GM19452 (cell line): ENCODE data around the gene C3orf52.

Experiments used
- ATAC-seq: cut with Tn5 transposase; IDR thresholded peaks from one replicate; pipeline ENCODE4 v1.9.1; 2021; ENCODE audit not compliant: unreplicated experiment

Gene C3orf52

DNA sequence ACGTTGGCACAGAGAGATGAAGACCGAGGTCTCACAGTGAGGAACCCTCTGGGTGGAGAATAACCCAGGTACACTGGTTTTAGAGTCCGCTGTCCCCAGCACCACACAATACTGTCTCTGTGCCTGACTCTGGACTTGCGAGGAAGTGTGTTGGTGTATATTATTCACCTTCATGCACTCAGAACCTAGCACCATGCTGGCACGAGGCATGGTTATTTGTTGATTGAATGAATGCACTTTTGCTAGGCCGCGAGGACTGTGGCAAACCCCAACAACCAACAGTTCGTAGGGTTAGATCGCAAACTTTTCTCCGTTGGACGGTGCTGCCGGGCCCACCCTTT is 484 bp upstream of the C3orf52 start:
- ATAC-seq, result no peak

DNA sequence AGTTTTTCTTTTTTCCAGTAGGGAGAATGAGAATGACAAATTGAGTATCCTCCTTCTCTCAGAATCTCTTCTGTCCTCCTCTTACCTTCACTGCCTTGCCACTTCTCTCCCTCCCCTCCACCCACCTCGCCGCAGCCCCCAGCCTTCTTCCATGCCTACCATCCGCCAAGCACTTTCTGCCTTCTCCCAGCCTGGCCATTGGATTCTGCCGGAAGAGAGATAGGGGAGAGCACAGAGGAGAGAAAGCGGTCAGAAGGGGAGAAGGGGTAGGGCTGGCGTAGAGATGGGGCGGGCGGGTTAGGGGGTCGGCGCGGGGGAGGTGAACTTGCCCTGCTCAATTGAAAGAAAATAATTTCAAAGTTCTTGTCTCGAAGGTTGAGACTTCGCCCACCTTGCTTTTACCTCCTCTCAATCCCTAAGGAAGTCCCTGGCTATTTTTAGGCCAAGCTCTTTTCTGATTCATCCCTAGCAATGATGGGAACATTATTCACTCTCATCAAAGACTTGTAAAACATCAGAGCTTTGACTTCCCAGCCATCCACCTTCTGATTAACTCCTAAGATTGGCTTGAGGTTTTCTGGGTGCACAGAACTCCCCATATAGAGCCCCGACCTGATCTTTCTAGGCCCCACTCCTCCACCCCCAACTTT is 811 bp downstream of the C3orf52 start:
- ATAC-seq, result no peak

DNA sequence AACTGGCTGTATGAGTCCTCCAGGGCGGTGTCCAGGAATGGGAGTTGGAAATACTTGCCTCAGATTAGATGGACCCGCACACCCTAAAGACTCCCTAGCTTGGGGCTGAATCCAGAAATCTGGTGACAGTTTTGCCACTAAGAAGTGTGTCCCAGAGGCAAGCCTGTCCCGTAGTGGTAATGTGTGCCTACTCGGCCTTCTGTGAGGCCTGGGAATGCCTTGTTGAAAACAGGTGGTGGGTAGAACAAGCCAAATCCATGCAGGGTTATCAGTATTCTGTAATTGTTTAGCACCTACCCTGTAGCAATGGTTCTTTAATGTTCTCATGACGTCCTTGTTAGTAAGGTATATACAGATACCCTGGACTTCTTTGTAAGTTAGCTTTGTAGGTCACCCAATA is 1.6 kb downstream of the C3orf52 start:
- ATAC-seq, result no peak

DNA sequence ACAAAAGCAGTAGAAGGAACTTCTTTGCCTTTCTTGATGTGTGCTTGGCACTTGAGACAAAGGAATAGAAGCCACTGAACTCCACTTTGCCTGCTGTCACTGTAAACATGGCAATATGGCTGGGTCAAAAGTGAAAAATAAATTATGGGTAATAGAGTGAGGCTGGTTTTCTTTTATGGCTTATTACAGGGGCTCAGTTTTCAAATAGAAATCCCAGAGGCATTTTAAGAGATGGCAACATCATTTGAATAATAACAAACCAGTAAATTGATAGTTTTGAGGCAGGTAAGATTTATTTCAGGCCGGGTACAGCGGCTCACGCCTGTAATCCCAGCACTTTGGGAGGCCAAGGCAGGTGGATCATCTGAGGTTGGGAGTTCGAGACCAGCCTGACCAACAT is 2.8 kb downstream of the C3orf52 start:
- ATAC-seq, result no peak

DNA sequence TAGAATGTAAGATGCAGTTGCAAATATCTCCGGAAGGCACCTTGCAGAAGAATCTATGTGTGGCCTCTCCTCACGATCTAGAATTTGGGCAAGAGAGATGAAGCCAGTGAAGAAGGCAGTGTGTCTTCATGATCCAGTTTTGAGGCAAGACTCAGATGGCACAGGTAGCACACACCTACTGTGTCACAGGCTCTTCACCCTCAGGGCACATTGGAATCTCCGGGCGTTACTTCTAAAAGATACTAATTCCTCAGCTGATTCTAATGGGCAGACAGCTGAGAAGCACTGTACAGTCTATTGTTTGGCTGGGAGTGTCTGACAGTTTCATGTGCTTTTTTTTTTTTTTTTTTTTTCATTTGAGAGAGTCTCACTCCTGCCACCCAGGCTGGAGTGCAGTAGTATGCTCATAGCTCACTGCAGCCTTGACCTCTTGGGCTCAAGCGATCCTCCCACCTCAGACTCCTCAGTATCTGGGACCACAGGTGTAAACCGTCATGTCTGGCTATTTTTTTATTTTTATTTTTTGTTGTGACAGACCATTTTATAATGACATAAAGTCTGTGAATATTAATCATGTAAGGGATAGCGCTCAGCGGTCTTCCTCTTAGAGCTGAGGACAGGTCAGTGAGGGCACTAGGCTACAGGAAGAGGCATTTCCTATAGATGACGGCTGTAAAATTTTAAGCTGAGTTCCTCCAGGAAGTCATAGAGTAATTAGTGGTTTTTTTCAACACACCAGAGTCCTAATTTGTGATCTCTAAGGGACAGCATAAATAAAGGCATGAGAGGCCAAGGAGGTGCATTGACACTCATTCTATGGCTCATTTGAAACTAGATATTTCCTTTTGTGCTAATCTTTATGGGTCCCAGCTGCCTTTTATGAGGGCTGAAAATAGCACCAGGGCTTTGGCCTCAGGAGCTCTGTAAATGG is 4.0 kb downstream of the C3orf52 start:
- no peak for ATAC-seq

DNA sequence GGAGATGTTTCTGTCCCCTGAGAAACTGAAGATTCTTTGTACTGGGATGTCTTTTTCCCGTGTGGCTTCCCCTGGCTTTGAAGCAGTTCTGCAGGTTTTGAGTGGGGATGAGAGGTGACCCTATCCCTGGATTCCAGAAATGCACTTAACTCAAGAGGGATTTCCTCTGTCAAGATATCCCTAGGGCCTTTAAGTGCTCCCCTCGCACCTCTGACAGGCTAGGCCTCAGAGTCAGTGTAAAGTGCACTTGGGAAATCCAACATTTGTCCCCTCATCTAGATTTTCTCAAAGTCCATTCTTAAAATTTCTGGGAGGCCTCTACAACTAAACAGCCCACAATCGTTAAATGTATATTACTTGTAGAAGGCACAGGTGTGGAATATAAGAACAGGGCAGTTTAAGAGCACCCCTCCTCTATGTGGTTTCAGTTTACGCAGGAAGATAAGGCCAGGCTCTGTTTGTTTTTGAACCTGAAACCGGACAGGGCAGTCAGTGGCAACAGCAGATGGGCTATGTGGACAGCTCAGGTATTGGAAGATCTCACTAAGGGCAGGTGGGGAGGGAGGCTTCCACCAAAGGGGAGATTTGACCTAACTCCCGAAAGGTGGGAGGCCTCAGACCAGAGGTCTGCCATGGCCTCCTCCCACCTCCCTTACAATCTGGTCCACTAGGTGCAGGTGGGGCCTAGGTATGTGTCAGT is 4.8 kb downstream of the C3orf52 start:
- ATAC-seq, result no peak

DNA sequence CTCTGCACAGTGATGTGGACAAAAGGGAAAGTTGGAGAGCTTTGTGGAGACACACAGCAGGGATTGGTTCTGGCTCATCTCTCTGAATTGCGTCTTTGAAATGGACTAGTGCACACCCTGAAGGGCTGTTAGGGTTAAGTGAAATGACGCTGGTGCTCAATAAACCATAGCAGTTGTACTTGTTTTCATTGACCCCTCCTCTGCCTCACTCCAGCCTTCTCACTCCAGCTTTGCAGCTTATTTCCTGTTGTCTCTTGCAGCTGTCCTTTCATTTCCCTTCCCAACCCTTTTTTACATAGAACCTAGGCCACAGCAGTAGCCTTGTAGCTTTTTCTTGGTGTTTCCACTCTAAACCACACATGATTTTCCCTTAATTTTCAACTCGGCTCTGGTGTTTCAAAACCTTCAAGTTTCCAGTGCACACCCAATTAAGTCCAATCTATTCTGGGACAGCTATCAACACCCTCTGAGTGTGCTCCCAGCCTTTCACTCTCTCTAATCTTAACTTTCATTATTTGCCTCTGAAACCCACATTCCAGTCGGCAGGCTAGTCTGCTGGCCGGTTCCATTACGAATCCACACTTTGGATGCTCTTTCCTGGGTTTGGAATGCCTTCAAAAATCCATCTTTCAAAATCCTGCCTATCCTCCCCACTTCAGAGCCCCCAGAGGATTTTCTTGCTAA is 6.4 kb downstream of the C3orf52 start:
- no peak for ATAC-seq

DNA sequence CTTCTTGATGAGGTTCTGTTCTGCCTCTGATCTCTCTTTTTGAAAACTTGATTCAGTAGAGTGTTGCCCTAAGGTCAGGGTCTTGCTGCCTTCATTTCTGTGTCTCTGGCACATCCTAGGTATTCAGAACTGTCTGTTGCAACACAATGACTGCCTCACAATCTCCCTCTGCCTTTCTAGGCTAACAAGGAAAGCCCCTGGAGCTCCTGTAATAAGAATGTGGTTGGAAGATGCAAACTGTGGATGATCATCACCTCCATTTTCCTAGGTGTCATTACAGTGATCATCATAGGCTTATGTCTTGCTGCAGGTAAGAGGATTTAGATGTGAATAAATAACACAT is 7.0 kb downstream of the C3orf52 start:
- ATAC-seq, result no peak

DNA sequence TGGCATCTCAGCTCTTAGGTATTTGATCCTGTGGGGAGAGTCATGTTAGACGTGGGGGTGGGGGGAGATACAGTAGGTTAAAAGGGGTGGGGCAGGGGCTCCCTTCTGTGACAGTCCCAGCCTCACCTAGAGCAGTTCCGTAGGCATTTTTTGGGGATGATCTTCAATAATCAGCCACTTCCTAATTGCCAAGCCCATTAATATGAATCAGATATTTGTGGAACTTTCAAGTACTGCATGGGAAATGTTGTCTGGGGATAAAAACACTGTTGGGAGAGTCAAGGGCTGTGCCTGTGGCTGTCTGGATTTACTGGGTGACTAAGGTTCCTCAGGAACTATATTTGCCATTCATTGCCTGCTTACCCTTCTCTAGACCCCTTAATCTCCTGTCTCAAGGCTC is 9.5 kb downstream of the C3orf52 start:
- ATAC-seq, result no peak

DNA sequence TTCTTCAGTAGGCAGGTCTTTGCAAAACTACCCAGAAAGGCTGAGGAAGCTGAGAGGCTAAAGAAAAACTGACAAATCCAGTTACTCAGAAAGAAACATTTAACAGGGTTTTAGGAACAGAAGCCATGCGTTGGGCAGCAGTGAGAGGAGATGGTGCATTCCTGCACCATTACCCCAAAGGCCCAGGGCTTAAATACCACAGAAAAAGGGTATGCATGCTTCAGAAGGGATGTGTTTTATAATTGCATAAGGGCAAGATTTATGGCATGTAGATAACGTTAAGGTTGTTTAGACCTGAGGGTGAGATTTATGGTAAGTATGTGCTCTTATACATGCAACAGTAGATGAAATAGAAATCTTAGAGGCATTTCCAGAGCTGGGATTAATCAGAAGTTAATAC is 10.0 kb downstream of the C3orf52 start:
- no peak for ATAC-seq

DNA sequence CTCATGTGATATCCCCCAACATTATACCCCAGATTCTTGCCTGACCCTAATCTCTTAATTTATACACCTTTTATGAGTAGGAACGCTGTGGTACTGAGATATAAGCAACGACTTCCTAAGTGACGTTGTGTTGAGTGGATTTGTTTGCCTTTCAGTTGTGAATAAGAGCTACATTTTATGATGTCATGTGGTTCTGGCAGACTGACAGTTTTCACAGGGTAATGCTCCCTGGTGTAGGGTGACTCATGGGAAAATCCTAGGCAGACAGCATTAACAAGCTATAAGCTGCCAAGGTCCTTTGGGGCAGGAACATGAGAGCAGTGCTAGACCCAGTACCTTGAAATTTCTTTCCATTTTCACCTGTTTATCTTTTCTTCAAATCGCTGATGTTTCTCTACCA is 11.2 kb downstream of the C3orf52 start:
- ATAC-seq, result no peak

DNA sequence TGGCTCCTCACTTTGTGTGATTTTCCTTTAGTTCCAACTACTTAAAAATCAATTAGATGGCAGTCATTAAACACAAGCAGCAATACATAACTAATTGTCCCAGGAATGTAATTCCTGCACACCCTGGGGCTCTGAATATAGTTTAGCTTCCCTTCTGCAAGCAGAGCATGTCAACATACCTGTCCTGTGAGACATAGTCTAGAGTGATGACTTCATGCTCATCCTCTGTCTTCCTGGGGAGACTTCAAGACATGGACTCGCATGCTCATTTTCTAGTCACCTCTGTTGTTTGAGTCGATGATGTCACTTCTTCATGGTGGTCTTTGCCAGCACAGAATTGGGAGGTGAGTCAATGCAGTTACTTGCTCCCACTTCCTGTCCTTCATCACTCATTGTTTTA is 15.7 kb downstream of the C3orf52 start:
- ATAC-seq, result no peak

DNA sequence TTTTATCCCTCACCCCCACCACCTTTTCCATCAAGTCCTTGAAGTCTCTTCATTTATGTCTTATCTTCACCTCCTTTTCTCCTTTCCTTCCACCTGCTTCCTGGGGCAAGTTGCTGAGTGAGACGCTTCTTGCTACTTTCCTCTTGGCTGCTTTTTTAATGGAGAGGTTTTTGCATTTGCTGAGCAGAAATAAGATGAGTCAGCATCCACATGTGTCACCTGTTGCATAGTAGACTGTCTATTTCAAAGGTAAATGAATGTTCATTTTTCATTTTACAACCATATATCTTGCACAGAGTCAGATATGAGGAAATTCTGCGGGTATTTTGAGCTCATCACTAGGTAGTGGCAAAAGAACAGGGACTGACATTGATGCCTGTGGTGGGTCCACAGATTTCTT is 18.6 kb downstream of the C3orf52 start:
- no peak for ATAC-seq

DNA sequence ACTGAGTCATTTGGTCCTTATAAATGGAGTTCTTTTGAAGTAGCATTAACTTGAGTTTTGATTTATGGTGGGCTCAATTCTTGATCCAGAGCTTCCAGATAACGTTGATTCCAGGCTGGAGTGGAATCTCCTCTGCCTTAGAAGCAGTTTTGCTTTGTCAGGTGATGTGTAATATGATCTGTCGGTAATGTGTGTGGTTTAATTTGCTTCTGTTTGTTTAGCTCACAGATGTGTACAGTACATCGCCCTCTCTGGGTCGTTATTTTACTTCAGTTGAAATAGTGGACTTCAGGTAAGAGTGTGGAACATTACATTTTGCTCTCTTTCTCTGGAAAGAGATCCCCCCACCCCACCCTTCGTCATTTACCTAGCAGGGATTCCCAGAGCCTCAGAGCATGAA is 23.1 kb downstream of the C3orf52 start:
- ATAC-seq, result no peak

DNA sequence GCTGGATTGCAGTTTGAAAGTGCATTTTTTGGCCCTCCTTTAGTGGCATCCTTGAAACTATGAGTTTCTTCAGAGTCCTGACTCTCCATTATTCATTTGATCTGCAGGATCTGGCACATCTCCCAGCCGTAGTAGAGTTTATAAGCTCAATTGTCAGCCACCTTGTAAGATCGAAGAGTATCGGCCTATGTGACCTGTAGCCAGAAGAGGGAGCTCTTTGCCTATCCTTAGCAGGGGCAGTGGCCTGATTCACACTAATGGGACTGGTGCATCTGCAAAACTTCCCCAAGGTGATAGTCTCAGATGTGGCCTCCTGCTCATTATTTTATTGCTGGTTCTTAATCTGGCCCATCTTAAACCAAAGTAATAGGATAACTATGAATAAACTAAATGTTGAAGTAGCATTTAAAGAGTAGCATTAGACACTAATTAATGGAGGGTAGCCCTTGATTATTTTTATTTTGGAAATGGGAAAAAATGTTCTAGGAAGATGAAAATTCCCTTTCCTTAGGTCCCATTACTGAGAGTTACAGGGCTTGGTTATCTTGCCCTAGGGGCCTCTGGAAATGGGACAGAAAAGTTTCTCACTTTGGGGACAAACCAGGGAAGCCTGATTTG is 25.7 kb downstream of the C3orf52 start:
- ATAC-seq, result peak; percentile 51

DNA sequence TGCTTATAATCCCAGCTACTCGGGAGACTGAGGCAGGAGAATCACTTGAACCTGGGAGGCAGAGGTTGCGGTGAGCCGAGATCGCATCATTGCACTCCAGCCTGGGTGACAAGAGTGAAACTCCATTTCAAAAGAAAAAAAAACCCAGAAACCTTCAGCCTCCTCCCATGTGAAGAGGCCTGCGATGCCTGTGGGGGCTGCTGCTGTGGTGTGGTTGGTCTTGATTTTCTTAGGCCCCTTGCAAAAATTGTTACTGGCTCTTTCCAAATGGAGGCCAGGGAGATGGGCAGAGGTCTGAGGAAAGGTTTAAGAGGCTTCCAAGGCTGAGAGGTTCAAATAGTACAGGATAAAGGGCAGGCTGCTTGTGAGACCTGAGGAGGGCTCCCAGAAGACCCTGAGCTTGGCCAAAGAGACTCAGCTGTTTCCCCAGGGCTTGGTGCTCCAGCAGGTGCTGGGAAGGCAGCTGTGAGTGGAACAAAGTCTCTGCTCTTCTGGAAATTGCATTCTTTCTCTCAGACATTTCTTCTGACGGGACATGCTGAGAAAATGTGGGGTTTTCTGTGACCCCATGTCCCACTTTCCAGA is 28.5 kb downstream of the C3orf52 start:
- ATAC-seq, result no peak

DNA sequence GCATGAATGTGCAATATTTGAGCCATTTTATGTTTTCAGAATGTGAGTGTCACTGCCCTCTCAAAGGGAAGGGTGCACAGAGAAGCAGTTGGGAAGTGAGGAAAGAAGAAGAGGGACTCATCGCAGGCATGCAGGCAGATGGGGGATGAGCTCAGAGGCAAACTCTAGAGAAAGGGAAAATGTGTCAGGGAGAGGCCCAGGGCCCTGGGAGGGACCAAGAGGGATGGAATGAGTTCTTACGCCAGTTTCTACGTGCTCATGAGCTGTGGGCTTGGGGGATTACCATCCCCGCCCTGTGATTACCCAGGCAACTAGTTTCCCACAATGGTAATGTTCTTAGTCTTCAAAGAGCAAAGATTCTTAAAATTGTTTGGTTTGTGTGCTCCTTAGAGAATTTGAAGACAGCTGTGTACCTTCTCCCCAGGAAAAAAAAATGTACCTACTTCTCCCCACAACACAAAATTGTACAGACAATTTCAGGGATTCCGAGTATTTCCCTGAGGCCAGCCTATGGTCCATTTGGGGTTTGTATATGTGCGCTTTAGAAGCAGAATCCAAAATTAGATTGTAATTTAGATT is 29.1 kb downstream of the C3orf52 start:
- no peak for ATAC-seq

DNA sequence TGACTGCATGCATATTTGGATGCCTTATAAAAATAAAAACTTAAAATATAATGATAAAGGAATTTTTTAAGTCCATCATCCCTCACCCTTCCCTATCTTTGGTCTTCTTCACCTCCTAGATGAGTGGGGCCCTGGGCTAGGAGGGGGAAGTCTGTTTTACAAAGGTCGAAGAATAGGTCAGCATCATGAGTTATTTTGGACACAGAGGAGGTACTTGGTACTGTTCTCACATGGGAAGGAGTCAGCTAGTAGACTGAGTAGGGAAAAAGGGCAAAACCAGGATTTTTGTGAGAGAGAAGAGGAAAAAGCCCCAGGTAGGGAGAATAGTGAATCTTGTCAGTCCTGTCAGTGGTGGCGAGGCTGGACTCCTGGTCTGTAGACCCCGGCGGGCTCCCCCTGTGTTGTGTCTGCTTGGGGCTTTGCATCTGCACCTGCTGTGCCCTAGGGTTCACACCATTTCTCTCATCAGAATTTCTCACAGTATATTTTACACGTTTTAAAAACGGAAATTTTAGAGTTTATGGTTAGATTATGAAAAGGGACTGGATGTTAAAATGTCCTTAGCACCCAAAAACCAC is 29.7 kb downstream of the C3orf52 start:
- ATAC-seq, result no peak

DNA sequence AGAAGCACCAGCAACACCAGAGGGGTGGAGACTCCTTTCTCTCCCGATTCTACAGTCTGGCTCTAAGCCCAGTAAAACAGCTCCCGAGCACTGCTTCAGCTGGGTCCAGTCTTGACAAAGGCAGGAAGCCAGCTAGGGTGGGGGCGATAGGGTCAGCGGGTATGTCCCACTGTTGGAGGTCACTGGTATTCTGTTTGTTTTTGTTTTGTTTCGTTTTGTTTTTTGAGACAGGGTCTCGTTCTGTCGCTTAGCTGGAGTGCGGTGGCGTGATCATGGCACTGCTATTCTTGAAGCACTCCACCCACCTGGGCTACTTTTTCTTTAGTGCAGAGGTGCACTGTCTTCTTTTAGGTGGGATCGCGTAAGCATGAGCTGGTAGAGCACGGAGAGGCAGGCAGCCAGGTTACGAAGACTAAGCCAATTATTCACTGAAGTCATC is 30.6 kb downstream of the C3orf52 start:
- ATAC-seq, result no peak

DNA sequence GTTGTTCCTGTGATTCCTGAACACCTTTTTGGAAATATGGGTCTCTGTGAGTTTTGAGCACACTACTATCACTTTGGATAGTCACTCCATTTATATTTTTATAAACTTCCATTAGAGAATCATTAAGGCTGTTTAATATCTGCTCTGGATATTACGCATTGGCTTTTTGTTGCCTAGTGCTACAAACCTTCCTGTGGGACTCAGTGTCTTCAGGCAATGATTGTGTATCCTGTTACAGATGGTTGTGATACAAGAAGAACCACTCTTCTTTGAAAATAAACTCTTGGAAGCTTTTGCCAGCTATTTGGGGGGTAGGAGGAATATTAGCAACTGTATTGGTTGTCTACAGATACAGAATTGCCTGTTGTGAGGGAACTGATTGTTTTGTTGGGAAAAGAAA is 31.2 kb downstream of the C3orf52 start:
- ATAC-seq, result no peak
